Upper lobe of left lung (tissue), 6 donors: Measurements from ENCODE around the gene RGP1. TPM values are rescaled to one million over a fixed set of nuclear protein-coding genes. Genes with fewer than 3 reads are reported as not detected.

ENCODE experiments used
- ATAC-seq, 2 donors: fragments of 200-7000 bp; cut with Tn5 transposase; one replicate each; pipeline ENCODE4 v1.9.1; 2022; ENCODE audit warnings: mild to moderate bottlenecking in 2 of 2, moderate library complexity in 2 of 2; ENCODE audit not compliant: low FRiP score in 2 of 2
- DNase-seq, 2 donors: peaks; one replicate each; pipeline ENCODE4 v3.0.0-alpha.2; 2019 to 2020
- H3K27ac ChIP-seq, 4 donors: fragments of 200-600 bp; sonication (generic); one replicate each; pipeline ENCODE4 v1.5.1; 2016 to 2019
- H3K27me3 ChIP-seq, 4 donors: fragments of 200-600 bp; sonication (generic); one replicate each; pipeline ENCODE4 v1.5.1; 2017 to 2019
- H3K36me3 ChIP-seq, 4 donors: fragments of 200-600 bp; sonication (generic); one replicate each; pipeline ENCODE4 v1.5.1; 2016 to 2019
- H3K4me1 ChIP-seq, 4 donors: fragments of 200-600 bp; sonication (generic); one replicate each; pipeline ENCODE4 v1.5.1; 2018 to 2019
- H3K4me3 ChIP-seq, 4 donors: fragments of 200-600 bp; sonication (generic); one replicate each; pipeline ENCODE4 v1.5.1; 2017 to 2019; ENCODE audit warnings: mild to moderate bottlenecking in 2 of 4, moderate library complexity in 1 of 4
- H3K9me3 ChIP-seq, 4 donors: fragments of 200-600 bp; sonication (generic); one replicate each; pipeline ENCODE4 v1.5.1; 2018 to 2019
- CTCF ChIP-seq, 6 experiments: fragments of 450-650 bp in 4 of 6; fragments of 200-600 bp in 2 of 6; sonication (generic) in 2 of 6; IDR thresholded peaks; one replicate each; pipeline ENCODE4 v1.5.1; 2016 to 2019; ENCODE audit warnings: antibody characterized with exemption in 6 of 6
- EP300 ChIP-seq, 4 donors: sonication (generic); formaldehyde crosslinking; IDR thresholded peaks; one replicate each; pipeline ENCODE4 v1.5.1; 2017; ENCODE audit warnings: antibody characterized with exemption in 4 of 4, control low read depth in 2 of 4
- POLR2A ChIP-seq, 4 donors: fragments of 450-650 bp; IDR thresholded peaks; one replicate each; pipeline ENCODE4 v1.5.1; 2016 to 2017; ENCODE audit warnings: antibody characterized with exemption in 4 of 4, mild to moderate bottlenecking in 2 of 4
- POLR2AphosphoS5 ChIP-seq, 2 donors: sonication (generic); formaldehyde crosslinking; IDR thresholded peaks; one replicate each; pipeline ENCODE4 v1.5.1; 2017; ENCODE audit warnings: antibody characterized with exemption in 2 of 2
- WGBS, 2 donors: methylation state at CpG; one replicate each; pipeline ENCODE4 v1.1.5; 2017 to 2018; 5-methylcytosine and 5-hydroxymethylcytosine counted together
- total RNA-seq, 6 donors: library from RNA; depleted of rRNA in 4 of 6; stranded (reverse); fragments of >200 nt in 4 of 6; gene quantifications; one replicate each; pipeline versions ENCODE4 v1.1.0 to v1.2.1, GENCODE V29; 2016 to 2021
- donor health status: DM: no; HTN: no; CAD: no; lungs with moderate emphysema.
- donor health status: DM: no; HTN: yes; CAD: no; lungs with severe emphysema.

RGP1 gene
- total RNA-seq, 6 donors from 2014 or later, result 20.1 to 34.4 (median 23.5) TPM

GRCh38 chr9:35792024-35792813 is 43.1 kb downstream of the RGP1 start:
- Histone ChIP-seq H3K36me3 (no peaks in the 10 kb centered on the region), H3K4me3 (peak overlapping the region in 3 of 4 donors; percentile 44 to 57 (median 49)), H3K9me3 (no peaks in the 10 kb centered on the region), H3K27me3 (no peaks in the 10 kb centered on the region), H3K4me1 (peaks cover 23 to 32% (median 28%) of the 10 kb centered on the region in 4 donors), H3K27ac (peak overlapping the region; percentile 59 to 88 (median 82))
- DNase-seq, result peak in 1 of 2 donors; percentile 82
- TF ChIP-seq EP300 (IDR thresholded peaks at IDR 0.05), result no peak
- TF ChIP-seq POLR2A (IDR thresholded peaks at IDR 0.05), result no peak
- no peak for TF ChIP-seq POLR2AphosphoS5 (IDR thresholded peaks at IDR 0.05)
- TF ChIP-seq CTCF (IDR thresholded peaks at IDR 0.05), result no peak
- WGBS, 2 donors, result 82 to 88% methylated on average over 19 to 34 of the region's 34 CpGs
- no peak for ATAC-seq

- no peak for TF ChIP-seq POLR2A (IDR thresholded peaks at IDR 0.05)
- no peak for TF ChIP-seq POLR2AphosphoS5 (IDR thresholded peaks at IDR 0.05)
- no peak for TF ChIP-seq CTCF (IDR thresholded peaks at IDR 0.05)
- no peak for TF ChIP-seq EP300 (IDR thresholded peaks at IDR 0.05)
- 90 to 96% methylated on average over 14 of the region's 14 CpGs for WGBS, 2 donors
- DNase-seq (peak in 1 of 2 donors; percentile 73), ATAC-seq (no peak)
- H3K9me3 ChIP-seq, result no peaks in the 10 kb centered on the region
- H3K4me1 ChIP-seq, result peaks cover 23 to 32% (median 28%) of the 10 kb centered on the region in 4 donors
- H3K4me3 ChIP-seq, result peak overlapping the region in 1 of 4 donors; percentile 3
- H3K27ac ChIP-seq, result peak overlapping the region in 3 of 4 donors; percentile 26 to 87 (median 50)
- no peaks in the 10 kb centered on the region for H3K27me3 ChIP-seq
- H3K36me3 ChIP-seq, result no peaks in the 10 kb centered on the region
Measured at GRCh38 chr9:35792826-35793225, 43.7 kb downstream of the RGP1 start.

DNA sequence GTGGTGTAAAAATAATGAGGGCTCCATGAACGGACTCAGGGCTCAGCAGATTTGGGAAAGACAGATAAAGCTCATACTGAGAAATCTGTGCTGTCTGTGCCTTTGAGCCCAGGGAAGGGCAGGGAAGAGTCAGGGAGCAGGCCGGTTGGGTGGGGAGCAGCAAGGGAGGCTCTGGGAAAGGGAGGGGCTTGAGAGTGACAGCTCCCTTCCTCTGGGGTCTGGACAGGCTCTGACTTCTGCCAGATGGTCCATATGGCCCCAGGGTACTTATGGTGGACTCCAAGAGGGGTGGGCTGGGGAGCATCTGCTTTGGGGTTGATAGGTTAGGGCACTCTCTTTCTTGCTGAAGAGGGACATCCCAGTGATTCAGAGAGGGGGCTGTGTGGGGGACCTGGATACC is 44.4 kb downstream of the RGP1 start:
- peak overlapping the region in 1 of 4 donors; percentile 3 for H3K4me3 ChIP-seq

GRCh38 chr9:35795695-35796094 is 46.6 kb downstream of the RGP1 start:
- ATAC-seq, result no peak
- Histone ChIP-seq H3K4me1 (peaks cover 19 to 28% (median 23%) of the 10 kb centered on the region in 4 donors), H3K9me3 (no peaks in the 10 kb centered on the region)

More for the DNA sequence above, 44.4 kb downstream of the RGP1 start:
- no peaks in the 10 kb centered on the region for H3K27me3 ChIP-seq
- DNase-seq, result no peak
- peak overlapping the region in 3 of 4 donors; percentile 26 to 87 (median 50) for H3K27ac ChIP-seq
- TF ChIP-seq POLR2AphosphoS5 (IDR thresholded peaks at IDR 0.05) (no peak), EP300 (IDR thresholded peaks at IDR 0.05) (no peak), CTCF (IDR thresholded peaks at IDR 0.05) (no peak), POLR2A (IDR thresholded peaks at IDR 0.05) (no peak)
- H3K4me1 ChIP-seq, result peaks cover 23 to 32% (median 28%) of the 10 kb centered on the region in 4 donors
- WGBS, 2 donors, result 63 to 66% methylated on average over 1 to 2 of the region's 2 CpGs
- no peaks in the 10 kb centered on the region for H3K9me3 ChIP-seq
- no peak for ATAC-seq
- no peaks in the 10 kb centered on the region for H3K36me3 ChIP-seq

More at GRCh38 chr9:35795695-35796094, 46.6 kb downstream of the RGP1 start:
- no peaks in the 10 kb centered on the region for H3K27me3 ChIP-seq
- no peak for DNase-seq
- H3K4me3 ChIP-seq, result no peak overlapping the region
- peaks cover 0 to 8% (median 0%) of the 10 kb centered on the region in 4 donors for H3K36me3 ChIP-seq
- no peak overlapping the region for H3K27ac ChIP-seq
- no peak for TF ChIP-seq POLR2AphosphoS5 (IDR thresholded peaks at IDR 0.05)
- no peak for TF ChIP-seq EP300 (IDR thresholded peaks at IDR 0.05)
- TF ChIP-seq POLR2A (IDR thresholded peaks at IDR 0.05), result no peak
- no peak for TF ChIP-seq CTCF (IDR thresholded peaks at IDR 0.05)
